Kidney tubule cell (primary cell): Measurements from ENCODE around the gene DNAJA4.
"Not testable (repeated sequence)": the region's sequence is repeated elsewhere in the genome, so short reads cannot be mapped to it uniquely, and the experiment has no call there.

Experiments
- DNase-seq: peaks from one replicate; pipeline ENCODE4 v3.0.0-alpha.2; 2018; ENCODE audit warnings: low spot score

DNAJA4 gene

DNA sequence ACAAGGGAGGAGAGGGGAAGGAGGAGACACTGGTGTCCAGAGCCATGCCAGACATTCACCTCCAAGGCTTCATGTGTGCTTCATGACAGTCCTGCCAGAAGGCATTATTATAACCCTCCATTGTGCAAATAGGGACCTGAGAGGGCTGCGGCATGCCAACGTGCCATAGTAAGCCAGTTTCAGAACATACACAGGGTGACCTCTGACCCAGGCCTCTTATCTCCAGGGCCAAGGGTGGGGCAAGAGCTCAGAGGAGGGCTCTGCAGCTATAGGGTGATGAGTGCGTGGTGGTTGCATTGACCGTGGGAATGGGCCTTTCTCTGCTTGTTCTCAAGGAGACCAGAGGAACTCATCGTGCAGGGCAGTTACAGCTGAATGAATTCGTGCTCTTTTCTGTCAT is 20.3 kb upstream of the DNAJA4 start:
- DNase-seq, result no peak

GRCh38 chr15:78244893-78245292 is 19.5 kb upstream of the DNAJA4 start:
- DNase-seq, result no peak

DNA sequence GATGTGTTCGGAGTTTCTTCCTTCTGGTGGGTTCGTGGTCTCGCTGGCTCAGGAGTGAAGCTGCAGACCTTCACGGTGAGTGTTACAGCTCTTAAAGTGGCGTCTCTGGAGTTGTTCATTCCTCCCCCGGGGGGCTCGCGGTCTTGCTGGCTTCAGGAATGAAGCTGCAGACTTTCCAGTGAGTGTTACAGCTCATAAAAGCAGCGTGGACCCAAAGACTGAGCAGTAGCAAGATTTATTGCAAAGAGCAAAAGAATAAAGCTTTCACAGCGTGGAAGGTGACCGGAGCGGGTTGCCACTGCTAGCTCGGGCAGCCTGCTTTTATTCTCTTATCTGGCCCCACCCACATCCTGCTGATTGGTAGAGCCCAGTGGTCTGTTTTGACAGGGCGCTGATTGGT is 19.0 kb upstream of the DNAJA4 start:
- DNase-seq, result not testable (repeated sequence)

- not testable (repeated sequence) for DNase-seq
Measured at GRCh38 chr15:78245976-78246620, 18.3 kb upstream of the DNAJA4 start.

DNA sequence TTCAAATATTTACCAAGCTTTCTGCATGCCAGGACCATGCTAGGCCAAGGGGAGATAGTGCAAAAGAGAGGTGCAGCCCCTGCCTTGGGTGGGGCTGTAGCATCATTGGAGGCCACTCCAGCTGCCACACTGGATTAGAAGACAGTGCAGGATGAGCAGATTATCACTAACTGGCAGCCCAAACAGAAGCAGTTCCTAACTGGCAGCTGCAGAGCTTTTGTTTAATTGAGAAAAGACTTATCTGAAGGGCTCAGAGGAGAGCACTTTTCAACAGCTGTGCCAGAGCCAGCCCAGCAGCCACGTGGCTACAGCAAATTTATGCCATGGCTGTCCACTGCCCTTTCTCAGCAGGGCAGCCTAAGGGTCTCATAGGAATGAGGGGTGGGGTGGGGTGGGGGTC is 16.5 kb upstream of the DNAJA4 start:
- no peak for DNase-seq

GRCh38 chr15:78249131-78249530 is 15.2 kb upstream of the DNAJA4 start:
- DNase-seq, result peak; percentile 88

GRCh38 chr15:78251136-78251535 is 13.2 kb upstream of the DNAJA4 start:
- no peak for DNase-seq

GRCh38 chr15:78255421-78256043 is 8.8 kb upstream of the DNAJA4 start:
- DNase-seq, result no peak

DNA sequence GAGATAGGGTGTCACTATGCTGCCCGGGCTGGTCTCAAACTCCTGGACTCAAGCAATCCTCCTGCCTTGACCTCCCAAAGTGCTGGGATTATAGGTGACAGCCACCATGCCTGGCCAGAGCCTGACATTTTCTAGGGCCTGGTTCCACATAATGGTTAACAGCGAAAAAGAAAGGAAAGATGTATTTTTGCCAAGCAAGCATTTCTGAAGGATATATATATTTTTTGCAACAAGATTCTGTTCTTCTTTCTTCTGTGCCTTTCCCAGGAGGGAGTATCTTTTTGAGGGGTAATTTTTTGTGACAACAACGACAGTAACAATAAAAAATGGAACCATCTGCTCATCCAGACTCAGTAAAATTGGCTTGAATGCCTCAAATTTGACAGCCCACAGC is 8.3 kb upstream of the DNAJA4 start:
- no peak for DNase-seq

GRCh38 chr15:78257681-78258080 is 6.7 kb upstream of the DNAJA4 start:
- DNase-seq, result no peak

DNA sequence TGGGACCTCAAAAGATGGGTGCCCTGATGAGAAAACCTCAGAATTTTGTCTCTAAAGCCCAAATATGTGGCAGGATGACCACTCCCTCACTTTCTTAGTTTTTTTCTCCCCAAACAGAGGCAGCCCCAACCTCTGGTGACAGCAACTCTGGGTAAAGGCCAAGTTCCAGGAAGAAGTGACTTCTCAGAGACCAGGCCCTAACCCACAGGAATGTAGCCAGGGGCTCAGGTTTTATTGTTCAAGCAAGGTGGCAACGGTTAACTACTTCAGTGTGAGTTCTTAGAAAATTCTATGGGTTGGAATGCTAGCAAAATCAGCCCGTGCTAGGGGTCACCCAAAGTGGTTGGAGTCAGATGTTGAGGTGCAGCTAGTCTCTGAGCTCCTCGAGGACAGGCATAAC is 5.1 kb upstream of the DNAJA4 start:
- peak; percentile 25 for DNase-seq

GRCh38 chr15:78260489-78260888 is 3.9 kb upstream of the DNAJA4 start:
- no peak for DNase-seq

DNA sequence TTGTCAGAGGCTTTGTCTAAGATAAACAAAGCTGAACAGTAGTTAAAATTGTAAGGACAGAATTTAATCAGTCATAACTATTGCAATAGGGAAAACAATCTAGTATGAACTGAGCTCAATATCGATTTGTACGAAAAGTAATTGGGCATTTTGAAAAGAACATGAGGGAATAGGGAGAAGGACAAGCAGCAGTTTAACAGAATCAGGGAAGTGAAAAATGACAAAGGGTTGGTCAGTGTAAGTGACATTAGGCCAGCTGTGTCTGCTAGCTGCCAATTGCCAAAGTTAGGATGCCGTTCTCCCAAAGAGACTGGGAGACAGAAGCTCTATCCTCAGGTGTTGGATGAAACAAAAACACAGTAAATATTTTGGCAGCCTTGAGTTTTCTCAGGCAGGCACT is 3.3 kb upstream of the DNAJA4 start:
- DNase-seq, result no peak

DNA sequence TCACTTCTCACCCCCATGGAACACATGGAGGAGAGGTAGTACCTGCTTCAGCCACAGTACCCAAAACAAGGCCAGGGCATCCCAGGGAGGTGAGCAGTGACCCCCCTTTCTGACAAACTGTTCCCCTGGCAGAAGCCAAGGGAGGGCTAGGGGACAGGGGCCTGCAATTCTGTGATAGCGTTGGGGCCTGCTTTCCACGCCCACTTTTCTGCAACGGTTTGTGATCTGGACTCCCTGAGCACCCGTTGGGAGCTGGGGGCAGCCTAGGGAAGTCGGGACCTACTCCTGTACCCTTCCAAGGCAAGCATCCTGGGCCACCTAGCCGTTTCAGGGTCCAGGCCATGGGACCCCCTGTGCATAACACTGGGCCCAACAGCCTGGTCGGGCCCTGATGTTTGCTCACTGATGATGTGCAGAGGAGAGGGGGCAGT is 996 bp upstream of the DNAJA4 start:
- no peak for DNase-seq

GRCh38 chr15:78263907-78264303 is 457 bp upstream of the DNAJA4 start:
- no peak for DNase-seq

GRCh38 chr15:78265137-78265460 is 737 bp downstream of the DNAJA4 start:
- DNase-seq, result no peak

DNA sequence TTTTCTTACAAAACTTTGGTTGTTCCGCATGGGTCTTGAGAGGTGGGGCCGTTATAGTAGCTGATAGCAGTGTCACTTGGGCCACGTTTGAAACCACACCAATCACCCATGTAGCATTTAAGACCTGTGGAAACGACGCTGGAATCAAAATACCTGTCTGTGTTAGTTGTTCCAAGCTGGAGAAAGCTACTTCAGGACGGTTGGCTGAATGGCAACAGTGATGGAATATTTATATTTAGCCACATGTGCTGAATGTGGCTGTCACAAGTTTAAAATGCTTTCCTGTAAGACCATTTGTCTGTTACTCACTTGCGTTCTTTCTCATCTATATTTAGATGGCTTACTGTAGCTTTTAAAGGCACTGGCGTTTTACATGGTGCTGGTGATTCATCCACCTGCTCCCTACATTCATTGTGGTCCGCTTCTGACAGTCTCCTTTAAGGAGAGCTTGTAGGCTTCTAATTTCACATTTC is 1.4 kb downstream of the DNAJA4 start:
- peak; percentile 63 for DNase-seq

- DNase-seq, result no peak
Measured at GRCh38 chr15:78266229-78266628, 1.9 kb downstream of the DNAJA4 start.

DNA sequence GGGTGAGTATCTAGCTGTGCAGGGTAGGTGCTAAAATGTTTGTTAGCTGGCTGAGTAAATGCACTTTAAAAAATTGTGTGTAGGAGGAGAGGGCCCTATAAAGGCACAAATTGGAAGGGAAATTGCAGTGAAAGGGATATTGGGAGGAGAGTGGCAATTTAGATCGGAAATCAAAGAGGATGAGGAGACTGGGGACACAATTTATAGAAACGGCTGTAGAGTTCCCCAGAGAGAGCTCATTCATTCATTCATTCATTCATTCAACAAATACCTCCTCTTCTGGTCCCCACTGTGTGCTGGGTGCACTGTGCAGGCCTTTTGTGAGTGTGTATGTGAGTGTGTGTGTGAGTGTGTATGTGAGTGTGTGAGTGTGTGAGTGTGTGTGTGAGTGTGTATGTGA is 2.4 kb downstream of the DNAJA4 start:
- no peak for DNase-seq

DNA sequence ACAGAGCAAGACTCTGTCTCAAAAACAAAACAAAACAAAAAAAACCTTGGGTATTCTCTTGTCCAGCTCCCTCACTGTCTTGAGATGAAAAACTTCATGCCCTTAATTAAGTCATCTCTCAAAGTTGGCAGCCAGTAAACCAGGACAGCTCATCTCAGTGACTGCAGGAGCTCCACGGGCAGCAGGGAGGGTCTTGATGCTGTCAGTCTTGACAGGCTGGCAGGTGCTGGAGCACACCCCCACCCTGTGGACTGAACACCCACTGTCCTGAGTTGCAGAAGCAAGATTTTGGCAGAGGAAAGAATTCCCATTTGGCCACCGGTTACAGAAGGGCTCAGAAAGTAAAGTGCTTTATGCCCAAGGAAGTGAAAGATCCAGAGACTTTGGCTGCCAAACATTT is 8.0 kb downstream of the DNAJA4 start:
- DNase-seq, result peak; percentile 19

- DNase-seq, result peak; percentile 49
Measured at GRCh38 chr15:78272776-78273175, 8.4 kb downstream of the DNAJA4 start.

DNA sequence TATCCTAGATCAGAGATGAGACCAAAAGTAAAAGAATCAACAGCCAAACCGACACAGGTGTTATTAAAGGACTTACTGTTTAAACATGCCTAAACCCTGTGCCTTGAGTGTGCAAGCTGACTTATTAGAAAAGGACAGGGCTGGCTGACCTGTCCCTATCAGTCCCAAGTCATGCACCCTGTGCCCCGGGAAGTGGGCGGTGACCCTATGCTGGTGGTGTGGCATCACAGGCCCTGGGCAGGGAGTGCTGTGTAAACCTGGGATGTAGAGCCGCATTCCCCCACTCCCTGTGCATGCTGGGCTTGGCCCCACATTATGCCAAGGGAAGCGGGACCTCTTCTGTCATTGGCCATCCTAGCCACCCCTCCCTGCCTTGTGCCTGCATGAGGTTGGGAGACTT is 10.6 kb downstream of the DNAJA4 start:
- no peak for DNase-seq

DNA sequence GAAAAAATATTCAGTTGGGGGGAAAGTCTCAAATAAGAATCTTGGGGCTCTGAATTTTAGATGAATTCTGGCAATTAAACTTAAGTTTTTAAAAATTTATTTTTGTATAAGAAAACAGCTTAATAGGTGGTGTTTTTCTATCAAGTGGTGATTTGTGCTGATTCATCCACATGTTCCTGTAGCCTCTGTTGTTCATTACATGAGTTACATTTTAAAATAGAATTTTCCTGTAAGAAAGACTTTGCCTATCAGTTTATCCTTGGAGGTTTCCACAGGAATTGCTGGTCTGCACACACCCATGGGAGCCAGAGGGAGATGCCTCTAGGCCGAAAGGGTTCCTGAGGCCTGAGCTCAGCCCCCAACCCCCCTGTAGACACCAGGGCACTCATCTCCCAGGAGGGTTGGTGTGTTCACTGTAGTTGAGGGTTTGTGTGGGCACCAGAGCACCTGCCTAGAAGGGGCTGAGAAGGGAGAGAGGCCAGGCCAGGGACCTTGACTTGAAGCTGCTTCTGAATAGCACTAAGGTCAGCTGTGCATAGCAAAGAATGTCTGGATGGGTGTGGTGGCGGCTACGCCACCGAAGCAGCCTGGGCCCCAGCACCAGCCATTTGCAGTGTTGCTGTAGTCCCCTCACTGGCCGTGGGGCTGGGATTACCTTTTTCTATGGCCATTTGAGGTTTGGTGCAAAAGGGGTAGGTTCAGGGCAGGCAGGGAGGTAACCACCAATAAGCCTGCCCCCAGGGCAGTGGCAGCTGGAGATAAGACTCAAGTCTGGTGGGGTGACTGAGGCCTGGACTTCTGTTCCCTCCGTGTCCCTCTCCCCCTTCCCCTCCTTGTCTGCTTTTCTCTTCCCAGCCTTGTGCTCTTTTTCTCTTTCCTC is 11.9 kb downstream of the DNAJA4 start:
- no peak for DNase-seq
